Caco-2 (cell line): ENCODE results near the gene DCX. TPM values are rescaled to one million over a fixed set of nuclear protein-coding genes. Genes with fewer than 3 reads are reported as not detected.
A peak's percentile ranks its signal among the peaks of the same experiment; 100 is the strongest.

ENCODE experiments used
- BruUV-seq: library from RNA; stranded (reverse); fragments of 400-500 nt; replicated peaks from 2 replicates; lab custom pipeline; 2021; lab: Mats Ljungman, UMichigan
- CTCF ChIA-PET: fragments of 300-600 bp; sonication (Branson Sonifier 250); formaldehyde crosslinking; loops from one replicate; lab custom pipeline; 2022; ENCODE audit warnings: antibody characterized with exemption; lab: Charles Lee
- POLR2A ChIA-PET: fragments of 300-600 bp; sonication (Branson Sonifier 250); formaldehyde crosslinking; loops from one replicate; lab custom pipeline; 2022; ENCODE audit warnings: antibody characterized with exemption; lab: Charles Lee
- DNase-seq, 2 experiments: peaks; one replicate each; pipeline versions ENCODE4 v3.0.0 to v3.0.0-alpha.2; 2020 to 2022
- H3K27me3 ChIP-seq: replicated peaks from 2 replicates; pipeline ENCODE4 v1.6.0; 2011; ENCODE audit warnings: low read length; ENCODE audit not compliant: control insufficient read depth, insufficient read depth
- H3K36me3 ChIP-seq: 2 replicates; pipeline ENCODE4 v1.5.1; 2011; ENCODE audit warnings: low read length; ENCODE audit not compliant: control insufficient read depth, insufficient read depth
- H3K4me1 ChIP-seq: fragments of 250-450 bp; sonication (Bioruptor Pico); 2 replicates; pipeline ENCODE4 v1.5.1; 2020; ENCODE audit warnings: mild to moderate bottlenecking
- H3K4me3 ChIP-seq: 2 replicates; pipeline ENCODE4 v1.5.1; 2011; ENCODE audit warnings: low read depth, mild to moderate bottlenecking, control low read depth, low read length
- H3K9me3 ChIP-seq: fragments of 250-450 bp; sonication (Bioruptor Pico); 2 replicates; pipeline ENCODE4 v1.5.1; 2020; ENCODE audit warnings: mild to moderate bottlenecking, moderate library complexity
- H3K27ac Mint-ChIP-seq: one replicate; pipeline ENCODE4 v1.8.0; 2022; ENCODE audit warnings: mixed read lengths; ENCODE audit not compliant: unreplicated experiment
- H3K27me3 Mint-ChIP-seq: one replicate; pipeline ENCODE4 v1.8.0; 2022; ENCODE audit warnings: mixed read lengths; ENCODE audit not compliant: insufficient read depth, unreplicated experiment
- H3K36me3 Mint-ChIP-seq: one replicate; pipeline ENCODE4 v1.8.0; 2022; ENCODE audit warnings: mild to moderate bottlenecking, mixed read lengths; ENCODE audit not compliant: insufficient read depth, unreplicated experiment
- H3K4me1 Mint-ChIP-seq: one replicate; pipeline ENCODE4 v1.8.0; 2022; ENCODE audit warnings: low read depth, mixed read lengths; ENCODE audit not compliant: unreplicated experiment
- H3K4me3 Mint-ChIP-seq: one replicate; pipeline ENCODE4 v1.8.0; 2022; ENCODE audit warnings: mild to moderate bottlenecking, moderate library complexity, mixed read lengths; ENCODE audit not compliant: unreplicated experiment
- H3K9me3 Mint-ChIP-seq: one replicate; pipeline ENCODE4 v1.8.0; 2022; ENCODE audit warnings: mixed read lengths; ENCODE audit not compliant: unreplicated experiment
- intact Hi-C: fragments of 100-400 bp; cut with micrococcal nuclease; formaldehyde crosslinking; loops from one replicate; pipeline ENCODE4 v1.10.0; 2022; ENCODE audit not compliant: unreplicated experiment
- total RNA-seq: library from RNA; stranded (reverse); gene quantifications from 2 replicates; pipeline ENCODE4 v1.2.3, GENCODE V29; 2022
- TF ChIP-seq, protein P1 (sequence below), 2 experiments: fragments of 200-600 bp in 1 of 2; IDR thresholded peaks; 1 replicate in 1 of 2; 2 replicates in 1 of 2; pipeline versions ENCODE4 v1.5.1 to v1.8.0; 2011 to 2022; ENCODE audit warnings: antibody characterized with exemption in 1 of 2, control low read depth in 1 of 2, inconsistent platforms in 1 of 2, low read depth in 1 of 2, low read length in 1 of 2, mild to moderate bottlenecking in 1 of 2, moderate library complexity in 1 of 2; ENCODE audit not compliant: insufficient read depth in 1 of 2, severe bottlenecking in 1 of 2, unreplicated experiment in 1 of 2

Gene DCX
- total RNA-seq, 1 experiment from 2014 or later = not detected

DNA sequence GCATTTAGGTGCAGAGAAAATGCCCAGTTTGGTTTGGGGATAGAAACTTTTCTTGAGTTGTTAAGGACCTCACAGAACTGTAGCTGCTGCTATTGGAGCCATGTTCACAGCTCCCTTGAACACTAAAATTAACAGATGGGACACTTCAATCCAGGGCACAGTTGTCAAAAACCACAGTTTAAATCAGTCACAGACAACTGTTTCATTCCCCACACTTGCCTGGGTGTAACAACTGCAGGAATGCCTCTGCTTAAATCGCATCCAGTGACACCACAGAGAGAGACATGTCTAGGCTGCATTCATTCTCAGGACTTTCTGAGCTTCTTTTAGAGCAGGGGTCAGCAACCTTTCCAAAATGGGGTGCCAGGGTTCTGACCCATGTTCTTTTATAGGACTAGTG is 129.0 kb downstream of the DCX start:
- no peak for DNase-seq
- H3K27ac Mint-ChIP-seq = no peak overlapping the region
- H3K36me3 Mint-ChIP-seq = no peaks in the 10 kb centered on the region
- no peak overlapping the region for H3K4me3 Mint-ChIP-seq
- H3K9me3 Mint-ChIP-seq = no peaks in the 10 kb centered on the region
- Histone ChIP-seq H3K36me3 (no peaks in the 10 kb centered on the region), H3K9me3 (no peaks in the 10 kb centered on the region), H3K27me3 (no peaks in the 10 kb centered on the region), H3K4me1 (no peaks in the 10 kb centered on the region), H3K4me3 (no peak overlapping the region)
- CTCF ChIA-PET = no interaction called here
- POLR2A ChIA-PET = no interaction called here
- peaks cover 5% of the 10 kb centered on the region for H3K4me1 Mint-ChIP-seq
- BruUV-seq = no TSS peak
- TF ChIP-seq, protein P1, sequence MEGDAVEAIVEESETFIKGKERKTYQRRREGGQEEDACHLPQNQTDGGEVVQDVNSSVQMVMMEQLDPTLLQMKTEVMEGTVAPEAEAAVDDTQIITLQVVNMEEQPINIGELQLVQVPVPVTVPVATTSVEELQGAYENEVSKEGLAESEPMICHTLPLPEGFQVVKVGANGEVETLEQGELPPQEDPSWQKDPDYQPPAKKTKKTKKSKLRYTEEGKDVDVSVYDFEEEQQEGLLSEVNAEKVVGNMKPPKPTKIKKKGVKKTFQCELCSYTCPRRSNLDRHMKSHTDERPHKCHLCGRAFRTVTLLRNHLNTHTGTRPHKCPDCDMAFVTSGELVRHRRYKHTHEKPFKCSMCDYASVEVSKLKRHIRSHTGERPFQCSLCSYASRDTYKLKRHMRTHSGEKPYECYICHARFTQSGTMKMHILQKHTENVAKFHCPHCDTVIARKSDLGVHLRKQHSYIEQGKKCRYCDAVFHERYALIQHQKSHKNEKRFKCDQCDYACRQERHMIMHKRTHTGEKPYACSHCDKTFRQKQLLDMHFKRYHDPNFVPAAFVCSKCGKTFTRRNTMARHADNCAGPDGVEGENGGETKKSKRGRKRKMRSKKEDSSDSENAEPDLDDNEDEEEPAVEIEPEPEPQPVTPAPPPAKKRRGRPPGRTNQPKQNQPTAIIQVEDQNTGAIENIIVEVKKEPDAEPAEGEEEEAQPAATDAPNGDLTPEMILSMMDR (IDR thresholded peaks at IDR 0.05; ENCODE audit: insufficient read depth in 1 of 2, low read depth in 1 of 2, low read length in 1 of 2, severe bottlenecking in 1 of 2, unreplicated experiment in 1 of 2) = no peak
- intact Hi-C loops = no loop called here
- peaks cover 8% of the 10 kb centered on the region for H3K27me3 Mint-ChIP-seq

DNA sequence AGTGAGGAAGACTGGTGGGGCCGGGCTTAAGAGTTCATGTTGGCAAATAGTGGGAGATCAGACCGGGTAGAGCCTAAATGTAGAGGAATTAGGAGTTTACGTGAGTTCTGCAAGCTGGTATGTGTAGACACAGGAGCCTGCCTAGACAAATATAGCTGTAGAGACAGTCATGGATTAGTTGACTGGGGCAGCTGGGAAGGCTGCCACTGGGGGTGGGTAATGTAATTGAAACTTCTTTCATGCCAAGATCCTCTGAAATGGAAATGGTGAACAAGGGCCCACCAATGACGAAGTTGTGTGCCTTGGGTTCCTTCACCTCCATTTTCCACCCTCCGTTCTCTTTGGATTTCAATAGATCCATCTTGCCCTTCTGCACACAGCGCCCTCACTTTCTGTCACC is 129.9 kb downstream of the DCX start:
- no peak overlapping the region for H3K4me3 ChIP-seq
- intact Hi-C loops = no loop called here
- Mint-ChIP-seq H3K4me3 (no peak overlapping the region), H3K4me1 (peaks cover 5% of the 10 kb centered on the region), H3K27ac (no peak overlapping the region), H3K27me3 (peaks cover 8% of the 10 kb centered on the region), H3K9me3 (no peaks in the 10 kb centered on the region), H3K36me3 (no peaks in the 10 kb centered on the region)
- no peaks in the 10 kb centered on the region for H3K27me3 ChIP-seq
- no peak for DNase-seq
- ChIA-PET POLR2A (no interaction called here), CTCF (no interaction called here)
- no peaks in the 10 kb centered on the region for H3K36me3 ChIP-seq
- TF ChIP-seq, protein P1 (IDR thresholded peaks at IDR 0.05; ENCODE audit: insufficient read depth in 1 of 2, low read depth in 1 of 2, low read length in 1 of 2, severe bottlenecking in 1 of 2, unreplicated experiment in 1 of 2) = no peak
- no peaks in the 10 kb centered on the region for H3K9me3 ChIP-seq
- no TSS peak for BruUV-seq
- no peaks in the 10 kb centered on the region for H3K4me1 ChIP-seq

DNA sequence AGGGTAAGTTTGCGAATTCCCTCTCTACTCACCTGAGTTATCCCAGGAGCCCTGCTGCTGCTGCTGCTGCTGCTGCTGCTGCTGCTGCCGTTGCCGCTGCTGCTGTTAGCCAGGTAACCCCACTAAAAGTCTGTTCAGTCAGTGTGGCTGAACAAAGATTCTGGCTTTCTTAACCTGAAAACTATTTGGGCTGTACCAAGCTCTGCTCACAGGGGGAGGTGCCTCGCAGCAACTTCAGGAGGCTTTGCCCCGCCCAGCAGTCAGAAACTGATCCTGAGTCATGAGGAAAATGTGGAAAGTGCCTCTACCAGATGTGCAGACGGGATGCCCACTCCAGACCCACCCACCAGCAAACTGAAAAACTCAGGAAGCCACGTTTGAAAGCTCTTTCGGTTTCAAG is 141.7 kb downstream of the DCX start, which contains the start of gene CAPN6:
Gene CAPN6, minus strand, starts transcription at position 145 of the 400 bp plus-strand sequence. CDS start 6,547 bp downstream, outside the sequence.
- POLR2A ChIA-PET = no interaction called here
- H3K36me3 Mint-ChIP-seq = no peaks in the 10 kb centered on the region
- peak; percentile 16 to 32 for DNase-seq
- Histone ChIP-seq H3K9me3 (no peaks in the 10 kb centered on the region), H3K4me1 (no peaks in the 10 kb centered on the region), H3K36me3 (no peaks in the 10 kb centered on the region), H3K27me3 (no peaks in the 10 kb centered on the region), H3K4me3 (no peak within 1 kb of the TSS)
- H3K4me3 Mint-ChIP-seq = peak within 1 kb of the TSS; percentile 62
- H3K4me1 Mint-ChIP-seq = no peaks in the 10 kb centered on the region
- peaks cover 11% of the 10 kb centered on the region for H3K27me3 Mint-ChIP-seq
- intact Hi-C loops = no loop called here
- CTCF ChIA-PET = no interaction called here
- H3K27ac Mint-ChIP-seq = no peak within 1 kb of the TSS
- BruUV-seq = no TSS peak
- H3K9me3 Mint-ChIP-seq = no peaks in the 10 kb centered on the region
- TF ChIP-seq, protein P1 (IDR thresholded peaks at IDR 0.05; ENCODE audit: insufficient read depth in 1 of 2, low read depth in 1 of 2, low read length in 1 of 2, severe bottlenecking in 1 of 2, unreplicated experiment in 1 of 2) = no peak
